IgD-negative memory B cell (primary cell): Measurements from ENCODE around the gene TNRC6B. TPM values are rescaled to one million over a fixed set of nuclear protein-coding genes. Genes with fewer than 3 reads are reported as not detected.
"Not testable (repeated sequence)": the region's sequence is repeated elsewhere in the genome, so short reads cannot be mapped to it uniquely, and the experiment has no call there.

Experiments used
- H3K27ac Mint-ChIP-seq, 3 donors: one replicate each; pipeline ENCODE4 v1.8.0; 2020 to 2022; ENCODE audit warnings: mild to moderate bottlenecking in 3 of 3, mixed read lengths in 3 of 3, moderate library complexity in 1 of 3
- H3K27me3 Mint-ChIP-seq: one replicate; pipeline ENCODE4 v1.8.0; 2021; ENCODE audit warnings: mixed read lengths
- H3K36me3 Mint-ChIP-seq: one replicate; pipeline ENCODE4 v1.8.0; 2020; ENCODE audit warnings: mild to moderate bottlenecking, mixed read lengths
- H3K4me1 Mint-ChIP-seq, 3 donors: one replicate each; pipeline ENCODE4 v1.8.0; 2020 to 2022; ENCODE audit warnings: mixed read lengths in 3 of 3, mild to moderate bottlenecking in 1 of 3
- H3K4me3 Mint-ChIP-seq, 4 donors: one replicate each; pipeline ENCODE4 v1.8.0; 2020 to 2022; ENCODE audit warnings: mild to moderate bottlenecking in 4 of 4, mixed read lengths in 4 of 4, moderate library complexity in 3 of 4
- H3K9me3 Mint-ChIP-seq, 3 donors: one replicate each; pipeline ENCODE4 v1.8.0; 2020 to 2021; ENCODE audit warnings: mixed read lengths in 3 of 3, mild to moderate bottlenecking in 1 of 3
- polyA plus RNA-seq: library from polyadenylated mRNA; unstranded; fragments of 300-500 nt; fragmentation: Illumina TruSeq; gene quantifications from one replicate; pipeline ENCODE4 v1.2.3, GENCODE V29; 2021

Gene TNRC6B
- polyA plus RNA-seq, 1 donor from 2014 or later, result 143 TPM

DNA sequence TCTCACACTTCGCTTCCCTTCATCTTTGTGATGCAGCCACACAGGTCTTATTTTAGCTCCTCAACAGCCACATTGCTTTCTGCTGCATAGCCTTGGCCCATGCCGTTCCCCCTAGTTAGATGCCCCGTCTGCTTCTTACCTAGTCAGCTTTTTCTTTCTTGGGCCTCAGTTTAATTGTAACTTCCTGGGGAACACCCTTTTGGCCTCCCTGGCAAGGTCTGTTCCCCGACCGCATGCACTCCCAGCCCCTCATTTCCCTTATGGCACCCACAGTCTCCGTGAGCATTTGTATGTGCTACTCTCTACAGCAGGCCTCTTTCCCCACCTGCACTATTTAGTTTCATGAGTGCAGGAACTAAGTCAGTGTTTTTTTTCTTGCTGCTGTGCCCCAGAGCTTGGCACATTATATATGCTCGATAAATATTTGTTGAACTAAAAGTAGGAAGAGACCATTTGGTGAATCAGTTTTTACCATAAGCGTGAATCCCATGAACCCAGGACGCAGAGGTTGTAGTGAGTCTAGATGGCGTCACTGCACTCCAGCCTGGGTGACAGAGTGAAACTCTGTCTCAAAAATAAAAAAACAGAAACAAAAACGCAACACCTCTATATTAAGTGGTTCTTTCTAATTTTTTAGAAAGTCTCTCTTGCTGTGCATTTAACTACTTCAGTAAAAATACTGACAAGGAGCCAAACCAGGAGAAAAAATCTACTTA is 38.5 kb downstream of the TNRC6B start:
- no peaks in the 10 kb centered on the region for H3K9me3 Mint-ChIP-seq
- H3K4me1 Mint-ChIP-seq, result peaks cover 48 to 64% (median 63%) of the 10 kb centered on the region in 3 donors
- peaks cover 5% of the 10 kb centered on the region for H3K36me3 Mint-ChIP-seq
- peak overlapping the region; percentile 33 to 89 (median 73) for H3K4me3 Mint-ChIP-seq
- H3K27ac Mint-ChIP-seq, result peak overlapping the region; percentile 73 to 92 (median 85)
- no peaks in the 10 kb centered on the region for H3K27me3 Mint-ChIP-seq

- Mint-ChIP-seq H3K27me3 (no peaks in the 10 kb centered on the region), H3K36me3 (peaks cover 4% of the 10 kb centered on the region), H3K27ac (peak overlapping the region in 2 of 3 donors; percentile 44 to 90), H3K9me3 (no peaks in the 10 kb centered on the region), H3K4me1 (peaks cover 45 to 58% (median 54%) of the 10 kb centered on the region in 3 donors), H3K4me3 (no peak overlapping the region)
Measured at GRCh38 chr22:40218152-40218551, 40.4 kb downstream of the TNRC6B start.

- no peaks in the 10 kb centered on the region for H3K9me3 Mint-ChIP-seq
- H3K27me3 Mint-ChIP-seq, result no peaks in the 10 kb centered on the region
- H3K27ac Mint-ChIP-seq, result peak overlapping the region in 2 of 3 donors; percentile 44 to 90
- no peak overlapping the region for H3K4me3 Mint-ChIP-seq
- H3K36me3 Mint-ChIP-seq, result no peaks in the 10 kb centered on the region
- H3K4me1 Mint-ChIP-seq, result peaks cover 38 to 57% (median 54%) of the 10 kb centered on the region in 3 donors
Measured at GRCh38 chr22:40218723-40219294, 41.1 kb downstream of the TNRC6B start.

DNA sequence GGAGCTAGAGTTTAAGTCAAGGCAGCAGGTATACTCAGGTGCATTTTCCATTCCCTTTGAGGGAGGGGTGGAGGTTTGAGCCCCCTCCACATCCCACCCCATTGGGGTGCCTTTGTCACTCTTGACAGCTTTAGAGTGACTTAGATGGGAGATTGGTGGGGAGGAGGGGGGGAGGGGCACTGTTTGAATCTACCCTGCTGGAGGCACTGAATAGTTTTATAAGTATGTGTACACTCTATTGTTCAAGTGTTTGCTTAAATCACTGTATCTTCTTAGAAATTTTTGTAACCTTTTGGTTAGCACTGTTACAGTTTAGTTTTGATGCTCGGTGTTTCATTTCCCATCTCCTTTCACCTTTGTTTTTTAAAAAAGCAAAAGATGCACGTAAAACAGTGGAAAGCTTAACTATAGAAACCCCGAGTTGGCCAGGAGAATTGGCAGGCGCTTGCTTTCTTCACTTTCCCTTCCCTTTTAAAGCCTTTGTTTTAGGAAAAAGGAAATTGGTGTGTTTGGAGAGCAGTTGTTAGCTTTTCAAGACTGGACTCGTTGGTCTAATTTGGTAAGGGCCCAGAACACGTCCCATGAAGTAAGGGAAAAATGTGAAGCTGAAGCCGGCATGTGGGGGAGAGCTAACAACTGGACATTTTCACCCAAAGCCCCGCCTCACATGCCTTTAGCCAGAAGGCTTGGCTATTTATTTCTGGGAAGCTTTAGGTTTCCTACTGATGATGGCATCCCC is 42.8 kb downstream of the TNRC6B start:
- no peak overlapping the region for H3K4me3 Mint-ChIP-seq
- H3K9me3 Mint-ChIP-seq, result no peaks in the 10 kb centered on the region
- H3K27me3 Mint-ChIP-seq, result no peaks in the 10 kb centered on the region
- peak overlapping the region in 1 of 3 donors; percentile 63 for H3K27ac Mint-ChIP-seq
- H3K36me3 Mint-ChIP-seq, result no peaks in the 10 kb centered on the region
- peaks cover 32 to 58% (median 56%) of the 10 kb centered on the region in 3 donors for H3K4me1 Mint-ChIP-seq

GRCh38 chr22:40221055-40221414 is 43.3 kb downstream of the TNRC6B start:
- Mint-ChIP-seq H3K36me3 (no peaks in the 10 kb centered on the region), H3K27ac (no peak overlapping the region)

DNA sequence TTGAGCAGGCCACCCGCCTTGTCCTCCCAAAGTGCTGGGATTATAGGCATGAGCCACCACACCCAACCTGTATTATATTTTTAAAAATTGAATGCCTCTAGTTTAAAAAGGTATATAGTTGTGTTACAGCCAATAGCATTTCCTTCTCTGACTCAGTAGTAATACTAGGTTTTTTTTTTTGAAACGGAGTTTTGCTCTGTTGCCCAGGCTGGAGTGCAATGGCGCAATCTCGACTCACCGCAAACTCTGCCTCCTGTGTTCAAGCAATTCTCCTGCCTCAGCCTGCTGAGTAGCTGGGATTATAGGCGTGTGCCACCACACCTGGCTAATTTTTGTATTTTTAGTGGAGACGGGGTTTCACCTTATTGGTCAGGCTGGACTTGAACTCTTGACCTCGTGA is 45.3 kb downstream of the TNRC6B start:
- H3K27me3 Mint-ChIP-seq, H3K27ac Mint-ChIP-seq, H3K4me3 Mint-ChIP-seq, H3K9me3 Mint-ChIP-seq, H3K36me3 Mint-ChIP-seq: not testable (repeated sequence)
- H3K4me1 Mint-ChIP-seq, result peaks cover 27 to 49% (median 43%) of the 10 kb centered on the region in 3 donors

More at GRCh38 chr22:40221055-40221414, 43.3 kb downstream of the TNRC6B start:
- Mint-ChIP-seq H3K4me1 (peaks cover 31 to 55% (median 53%) of the 10 kb centered on the region in 3 donors), H3K9me3 (no peaks in the 10 kb centered on the region), H3K27me3 (no peaks in the 10 kb centered on the region), H3K4me3 (no peak overlapping the region)

GRCh38 chr22:40224702-40225101 is 47.0 kb downstream of the TNRC6B start:
- Mint-ChIP-seq H3K4me1 (peaks cover 25 to 41% (median 31%) of the 10 kb centered on the region in 3 donors), H3K9me3 (no peaks in the 10 kb centered on the region), H3K27me3 (no peaks in the 10 kb centered on the region), H3K36me3 (no peaks in the 10 kb centered on the region), H3K4me3 (peak overlapping the region in 1 of 4 donors; percentile 0), H3K27ac (no peak overlapping the region)

DNA sequence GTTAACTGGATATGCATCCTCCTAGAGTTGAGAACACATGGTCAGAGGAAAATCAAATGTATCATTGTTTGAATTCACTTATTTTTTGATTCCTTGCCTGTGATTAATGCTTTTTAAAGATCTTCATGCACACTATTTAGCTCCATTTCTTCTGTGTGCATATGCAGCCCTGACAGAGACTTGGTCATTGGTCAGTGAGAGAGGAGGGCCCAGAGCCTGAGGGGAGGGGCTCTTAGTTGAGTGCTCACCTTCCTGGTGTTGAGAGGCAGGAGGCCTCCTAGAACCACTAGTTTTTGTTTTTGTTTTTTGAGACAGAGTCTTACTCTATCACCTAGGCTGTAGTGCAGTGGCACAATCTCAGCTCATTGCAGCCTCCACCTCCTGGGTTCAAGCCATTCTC is 48.9 kb downstream of the TNRC6B start:
- no peaks in the 10 kb centered on the region for H3K27me3 Mint-ChIP-seq
- H3K4me1 Mint-ChIP-seq, result peaks cover 23 to 36% (median 24%) of the 10 kb centered on the region in 3 donors
- no peaks in the 10 kb centered on the region for H3K9me3 Mint-ChIP-seq
- H3K4me3 Mint-ChIP-seq, result no peak overlapping the region
- H3K27ac Mint-ChIP-seq, result no peak overlapping the region
- peaks cover 1% of the 10 kb centered on the region for H3K36me3 Mint-ChIP-seq

DNA sequence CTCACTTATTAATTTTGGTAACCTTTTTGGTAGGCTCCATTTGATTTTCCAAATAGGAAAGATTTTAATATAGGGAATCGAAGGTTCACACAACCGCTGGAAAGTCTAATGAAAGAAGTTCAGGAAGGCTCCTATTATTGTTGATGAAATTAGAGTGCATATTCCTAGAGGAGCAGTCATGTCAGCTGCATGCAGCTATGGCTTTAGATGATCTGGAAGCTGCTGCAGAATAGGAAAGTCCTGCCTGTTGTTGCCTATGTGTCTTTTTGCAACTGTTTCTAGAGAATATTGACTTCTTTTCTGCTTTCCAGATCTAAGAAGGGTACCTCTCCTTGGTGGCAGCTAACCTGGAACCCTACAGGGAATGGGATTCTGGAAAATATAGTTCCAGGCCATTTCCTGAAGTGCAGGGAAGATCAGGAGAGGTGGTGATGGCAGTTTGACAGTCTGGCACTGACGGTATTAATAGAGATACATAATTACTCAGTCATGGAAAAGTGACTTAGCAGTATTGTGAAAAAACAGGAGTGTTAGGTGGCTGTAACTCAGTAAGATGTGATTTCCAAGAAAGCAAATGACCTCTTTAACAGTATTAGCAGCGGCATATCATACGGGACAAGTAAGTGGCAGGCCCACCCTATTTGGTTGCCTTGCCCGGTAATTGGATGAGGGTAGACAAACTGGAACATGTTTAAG is 54.0 kb downstream of the TNRC6B start:
- Mint-ChIP-seq H3K4me3 (no peak overlapping the region), H3K9me3 (no peaks in the 10 kb centered on the region), H3K4me1 (peaks cover 17 to 32% (median 22%) of the 10 kb centered on the region in 3 donors), H3K27ac (peak overlapping the region in 1 of 3 donors; percentile 2), H3K36me3 (peaks cover 1% of the 10 kb centered on the region), H3K27me3 (no peaks in the 10 kb centered on the region)

DNA sequence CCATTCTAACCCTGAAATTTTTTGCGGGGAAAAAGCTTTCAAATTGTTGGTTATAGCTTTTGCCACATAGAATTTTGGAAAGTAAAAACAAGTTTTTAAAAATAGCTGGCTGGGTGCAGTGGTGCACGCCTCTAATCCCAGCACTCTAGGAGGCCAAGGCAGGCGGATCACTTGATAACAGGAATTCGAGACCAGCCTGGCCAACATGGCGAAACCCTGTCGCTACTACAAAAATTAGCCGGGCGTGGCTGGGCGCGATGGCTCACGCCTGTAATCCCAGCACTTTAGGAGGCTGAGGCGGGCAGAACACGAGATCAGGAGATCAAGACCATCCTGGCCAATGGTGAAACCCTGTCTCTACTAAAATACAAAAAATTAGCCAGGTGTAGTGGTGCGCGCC is 54.9 kb downstream of the TNRC6B start:
- peaks cover 25 to 40% (median 29%) of the 10 kb centered on the region in 3 donors for H3K4me1 Mint-ChIP-seq
- no peak overlapping the region for H3K4me3 Mint-ChIP-seq
- no peaks in the 10 kb centered on the region for H3K9me3 Mint-ChIP-seq
- no peaks in the 10 kb centered on the region for H3K27me3 Mint-ChIP-seq
- peaks cover 1% of the 10 kb centered on the region for H3K36me3 Mint-ChIP-seq
- H3K27ac Mint-ChIP-seq, result no peak overlapping the region

DNA sequence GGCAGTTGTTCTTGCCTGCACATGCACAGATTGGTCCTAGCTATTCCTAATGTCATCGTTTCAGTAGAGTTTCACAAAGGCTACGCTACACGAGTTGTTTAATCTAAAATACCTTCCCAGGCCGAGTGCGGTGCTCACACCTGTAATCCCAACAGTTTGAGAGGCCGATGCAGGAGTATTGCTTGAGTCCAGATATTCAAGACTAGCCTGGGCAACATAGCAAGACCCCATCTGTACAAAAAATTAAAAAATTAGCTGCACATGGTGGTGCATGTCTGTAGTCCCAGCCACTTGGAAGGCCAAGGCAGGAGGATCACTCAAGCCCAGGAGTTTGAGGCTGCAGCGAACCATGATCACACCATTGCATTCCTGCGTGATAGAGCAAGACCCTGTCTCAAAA is 56.2 kb downstream of the TNRC6B start:
- Mint-ChIP-seq H3K27me3 (no peaks in the 10 kb centered on the region), H3K27ac (no peak overlapping the region), H3K36me3 (peaks cover 1% of the 10 kb centered on the region), H3K4me1 (peaks cover 36 to 51% (median 40%) of the 10 kb centered on the region in 3 donors), H3K4me3 (no peak overlapping the region), H3K9me3 (no peaks in the 10 kb centered on the region)

- Mint-ChIP-seq H3K4me3 (no peak overlapping the region), H3K27ac (peak overlapping the region in 1 of 3 donors; percentile 88), H3K27me3 (no peaks in the 10 kb centered on the region), H3K4me1 (peaks cover 39 to 52% (median 47%) of the 10 kb centered on the region in 3 donors), H3K36me3 (peaks cover 4% of the 10 kb centered on the region), H3K9me3 (no peaks in the 10 kb centered on the region)
Measured at GRCh38 chr22:40234658-40235057, 56.9 kb downstream of the TNRC6B start.

- H3K4me1 Mint-ChIP-seq, result peaks cover 42 to 53% (median 52%) of the 10 kb centered on the region in 3 donors
- H3K27ac Mint-ChIP-seq, result peak overlapping the region in 1 of 3 donors; percentile 88
- peaks cover 4% of the 10 kb centered on the region for H3K36me3 Mint-ChIP-seq
- no peaks in the 10 kb centered on the region for H3K9me3 Mint-ChIP-seq
- H3K4me3 Mint-ChIP-seq, result no peak overlapping the region
- no peaks in the 10 kb centered on the region for H3K27me3 Mint-ChIP-seq
Measured at GRCh38 chr22:40235308-40235707, 57.6 kb downstream of the TNRC6B start.

DNA sequence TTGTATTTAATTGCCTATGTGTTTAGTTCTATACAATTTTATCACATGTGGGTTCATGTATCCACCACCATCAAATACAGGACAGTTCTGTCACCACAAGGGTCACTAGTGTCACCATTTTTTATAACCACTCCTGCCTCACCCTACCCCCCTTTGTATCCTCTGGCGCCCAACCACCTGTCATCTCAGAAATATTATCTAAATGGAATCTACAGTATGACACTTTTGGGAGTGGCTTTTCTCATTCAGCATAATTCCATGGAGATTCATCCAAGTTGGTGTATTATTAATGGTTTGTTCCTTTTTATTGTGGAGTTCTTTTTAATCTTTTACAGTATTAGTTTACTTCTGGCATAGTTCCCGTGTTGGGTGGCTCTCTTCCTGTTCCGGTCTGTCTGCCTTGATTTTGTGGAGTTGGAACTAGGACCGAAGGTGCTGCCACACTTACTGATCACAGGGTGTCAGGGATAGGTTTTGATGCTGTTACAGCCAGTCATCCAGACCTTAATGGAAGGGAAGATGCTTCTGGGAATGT is 58.5 kb downstream of the TNRC6B start:
- Mint-ChIP-seq H3K27me3 (no peaks in the 10 kb centered on the region), H3K9me3 (no peaks in the 10 kb centered on the region), H3K4me1 (peaks cover 49 to 62% (median 61%) of the 10 kb centered on the region in 3 donors), H3K27ac (peak overlapping the region in 1 of 3 donors; percentile 88), H3K36me3 (peaks cover 2% of the 10 kb centered on the region), H3K4me3 (no peak overlapping the region)
